Ishikawa (cell line): ENCODE data around the gene TUBB3.
A peak's percentile ranks its signal among the peaks of the same experiment; 100 is the strongest.

ENCODE experiments used
- CEBPB ChIP-seq: IDR thresholded peaks from 2 replicates; pipeline ENCODE4 v1.6.1; 2012
- CREB1 ChIP-seq: IDR thresholded peaks from 2 replicates; pipeline ENCODE4 v1.6.1; 2012; ENCODE audit warnings: low read depth
- EGR1 ChIP-seq: IDR thresholded peaks from 2 replicates; pipeline ENCODE4 v1.6.1; 2012
- EP300 ChIP-seq: IDR thresholded peaks from 2 replicates; pipeline ENCODE4 v1.6.1; 2012; ENCODE audit warnings: borderline replicate concordance
- FOXM1 ChIP-seq: IDR thresholded peaks from 2 replicates; pipeline ENCODE4 v1.6.1; 2012; ENCODE audit warnings: low read depth, borderline replicate concordance
- NFIC ChIP-seq: IDR thresholded peaks from 2 replicates; pipeline ENCODE4 v1.6.1; 2012
- RAD21 ChIP-seq: IDR thresholded peaks from 2 replicates; pipeline ENCODE4 v1.6.1; 2012; ENCODE audit warnings: low read depth
- TAF1 ChIP-seq: IDR thresholded peaks from 2 replicates; pipeline ENCODE4 v1.6.1; 2012; ENCODE audit warnings: low read depth, mild to moderate bottlenecking
- TCF12 ChIP-seq: IDR thresholded peaks from 2 replicates; pipeline ENCODE4 v1.6.1; 2012; ENCODE audit warnings: low read depth
- TEAD4 ChIP-seq: IDR thresholded peaks from 2 replicates; pipeline ENCODE4 v1.6.1; 2012
- YY1 ChIP-seq: IDR thresholded peaks from 2 replicates; pipeline ENCODE4 v1.6.1; 2012; ENCODE audit warnings: low read depth
- ZBTB7A ChIP-seq: IDR thresholded peaks from 2 replicates; pipeline ENCODE4 v1.6.1; 2012; ENCODE audit warnings: low read depth
- TF ChIP-seq, protein P1 (sequence below): IDR thresholded peaks from 2 replicates; pipeline ENCODE4 v1.6.1; 2012
- TF ChIP-seq, protein P2 (sequence below): IDR thresholded peaks from 2 replicates; pipeline ENCODE4 v1.6.1; 2012; ENCODE audit warnings: low read depth, mild to moderate bottlenecking
- TF ChIP-seq, protein P3 (sequence below): IDR thresholded peaks from 2 replicates; pipeline ENCODE4 v1.6.1; 2012

The TUBB3 gene

DNA sequence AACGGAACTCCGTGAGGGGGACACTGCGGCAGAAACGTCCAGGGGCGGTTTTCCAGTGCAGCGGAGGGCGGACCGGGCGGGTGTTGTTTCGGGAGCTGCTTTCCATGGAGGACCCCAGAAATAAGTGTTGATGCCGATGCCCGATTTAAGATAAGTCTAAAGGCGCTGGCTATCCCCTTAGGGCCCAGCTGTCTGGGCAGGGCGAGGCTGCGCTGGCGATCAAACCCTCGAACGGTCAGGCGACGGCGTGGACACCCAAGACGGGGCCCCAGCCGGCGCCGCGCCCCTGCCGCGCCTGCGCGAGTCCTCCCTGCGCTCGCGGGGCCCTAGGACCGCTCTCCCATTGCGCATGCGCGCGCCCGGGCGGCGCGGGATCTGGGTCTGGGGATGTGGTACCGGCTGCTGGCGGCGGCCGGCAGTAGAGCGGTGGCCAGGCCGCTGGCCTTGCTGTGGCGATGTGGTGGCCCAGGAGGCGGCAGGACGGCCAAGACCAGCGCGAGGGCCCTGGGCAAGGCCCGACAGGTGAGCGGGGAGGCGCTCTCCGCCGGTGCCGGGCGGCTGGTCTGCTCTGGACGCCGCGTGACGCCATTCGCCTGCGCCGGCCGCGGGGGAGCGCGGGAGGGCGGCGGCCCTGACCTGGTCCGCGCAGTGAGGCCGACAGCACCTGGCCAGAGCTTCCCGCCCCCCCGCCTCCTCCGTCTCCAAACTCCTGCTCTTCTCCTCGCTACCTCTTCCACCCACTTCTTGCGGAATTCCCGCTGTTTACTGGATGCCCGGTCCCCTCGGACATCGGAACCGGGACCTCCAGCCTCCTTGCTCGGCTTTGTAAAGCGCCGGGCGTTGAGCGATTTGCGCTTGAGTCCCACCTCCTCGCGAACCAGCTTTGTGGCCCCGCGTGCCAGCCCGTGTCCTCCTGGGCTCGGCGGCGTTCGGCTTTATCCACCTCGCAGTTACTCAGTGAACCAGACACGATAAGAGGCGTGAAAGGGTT lies 49.4 kb downstream of the TUBB3 start:
- TF ChIP-seq NFIC (no peak), RAD21 (no peak), ZBTB7A (no peak), YY1 (peak; percentile 77), EGR1 (peak; percentile 35; the same call in 1 of the 2 replicates), TAF1 (no peak; the same call in none of the 2 replicates), TCF12 (no peak; the same call in 1 of the 2 replicates), FOXM1 (no peak), EP300 (no peak), CEBPB (no peak), CREB1 (peak; percentile 90), TEAD4 (0 out of 2 replicates have a peak, but pooled peaks have one; percentile 3)
- TF ChIP-seq, protein P1, sequence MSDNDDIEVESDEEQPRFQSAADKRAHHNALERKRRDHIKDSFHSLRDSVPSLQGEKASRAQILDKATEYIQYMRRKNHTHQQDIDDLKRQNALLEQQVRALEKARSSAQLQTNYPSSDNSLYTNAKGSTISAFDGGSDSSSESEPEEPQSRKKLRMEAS, result peak; percentile 83
- TF ChIP-seq, protein P2, sequence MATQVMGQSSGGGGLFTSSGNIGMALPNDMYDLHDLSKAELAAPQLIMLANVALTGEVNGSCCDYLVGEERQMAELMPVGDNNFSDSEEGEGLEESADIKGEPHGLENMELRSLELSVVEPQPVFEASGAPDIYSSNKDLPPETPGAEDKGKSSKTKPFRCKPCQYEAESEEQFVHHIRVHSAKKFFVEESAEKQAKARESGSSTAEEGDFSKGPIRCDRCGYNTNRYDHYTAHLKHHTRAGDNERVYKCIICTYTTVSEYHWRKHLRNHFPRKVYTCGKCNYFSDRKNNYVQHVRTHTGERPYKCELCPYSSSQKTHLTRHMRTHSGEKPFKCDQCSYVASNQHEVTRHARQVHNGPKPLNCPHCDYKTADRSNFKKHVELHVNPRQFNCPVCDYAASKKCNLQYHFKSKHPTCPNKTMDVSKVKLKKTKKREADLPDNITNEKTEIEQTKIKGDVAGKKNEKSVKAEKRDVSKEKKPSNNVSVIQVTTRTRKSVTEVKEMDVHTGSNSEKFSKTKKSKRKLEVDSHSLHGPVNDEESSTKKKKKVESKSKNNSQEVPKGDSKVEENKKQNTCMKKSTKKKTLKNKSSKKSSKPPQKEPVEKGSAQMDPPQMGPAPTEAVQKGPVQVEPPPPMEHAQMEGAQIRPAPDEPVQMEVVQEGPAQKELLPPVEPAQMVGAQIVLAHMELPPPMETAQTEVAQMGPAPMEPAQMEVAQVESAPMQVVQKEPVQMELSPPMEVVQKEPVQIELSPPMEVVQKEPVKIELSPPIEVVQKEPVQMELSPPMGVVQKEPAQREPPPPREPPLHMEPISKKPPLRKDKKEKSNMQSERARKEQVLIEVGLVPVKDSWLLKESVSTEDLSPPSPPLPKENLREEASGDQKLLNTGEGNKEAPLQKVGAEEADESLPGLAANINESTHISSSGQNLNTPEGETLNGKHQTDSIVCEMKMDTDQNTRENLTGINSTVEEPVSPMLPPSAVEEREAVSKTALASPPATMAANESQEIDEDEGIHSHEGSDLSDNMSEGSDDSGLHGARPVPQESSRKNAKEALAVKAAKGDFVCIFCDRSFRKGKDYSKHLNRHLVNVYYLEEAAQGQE, result no peak
- TF ChIP-seq, protein P3, sequence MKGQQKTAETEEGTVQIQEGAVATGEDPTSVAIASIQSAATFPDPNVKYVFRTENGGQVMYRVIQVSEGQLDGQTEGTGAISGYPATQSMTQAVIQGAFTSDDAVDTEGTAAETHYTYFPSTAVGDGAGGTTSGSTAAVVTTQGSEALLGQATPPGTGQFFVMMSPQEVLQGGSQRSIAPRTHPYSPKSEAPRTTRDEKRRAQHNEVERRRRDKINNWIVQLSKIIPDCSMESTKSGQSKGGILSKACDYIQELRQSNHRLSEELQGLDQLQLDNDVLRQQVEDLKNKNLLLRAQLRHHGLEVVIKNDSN, result peak; percentile 4; the same call in 1 of the 2 replicates

DNA sequence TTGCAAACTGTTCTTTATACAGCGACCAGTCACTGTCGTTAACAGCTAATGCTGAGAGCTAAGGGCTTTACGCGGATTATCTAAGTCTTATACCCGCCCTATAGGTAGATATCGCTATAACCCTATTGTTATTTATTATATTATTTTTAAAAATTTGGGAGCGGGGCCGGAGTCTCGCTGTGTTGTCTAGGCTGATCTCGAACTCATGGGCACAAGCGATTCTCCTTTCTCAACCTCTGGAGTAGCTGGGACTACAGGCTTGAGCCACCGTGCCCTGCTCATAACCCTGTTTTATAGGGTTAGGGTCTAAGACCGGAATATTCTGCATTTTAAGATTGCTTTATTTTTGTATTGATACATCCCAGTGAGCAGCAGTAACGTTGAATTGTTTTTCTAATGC lies 50.1 kb downstream of the TUBB3 start:
- TF ChIP-seq EGR1 (no peak), RAD21 (no peak), NFIC (no peak), YY1 (no peak), EP300 (no peak), FOXM1 (no peak), CEBPB (no peak), TAF1 (no peak), CREB1 (no peak), TEAD4 (no peak), TCF12 (no peak), ZBTB7A (no peak)
- TF ChIP-seq, protein P2, result no peak
- TF ChIP-seq, protein P1, result no peak; the same call in 1 of the 2 replicates
- TF ChIP-seq, protein P3, result no peak

DNA sequence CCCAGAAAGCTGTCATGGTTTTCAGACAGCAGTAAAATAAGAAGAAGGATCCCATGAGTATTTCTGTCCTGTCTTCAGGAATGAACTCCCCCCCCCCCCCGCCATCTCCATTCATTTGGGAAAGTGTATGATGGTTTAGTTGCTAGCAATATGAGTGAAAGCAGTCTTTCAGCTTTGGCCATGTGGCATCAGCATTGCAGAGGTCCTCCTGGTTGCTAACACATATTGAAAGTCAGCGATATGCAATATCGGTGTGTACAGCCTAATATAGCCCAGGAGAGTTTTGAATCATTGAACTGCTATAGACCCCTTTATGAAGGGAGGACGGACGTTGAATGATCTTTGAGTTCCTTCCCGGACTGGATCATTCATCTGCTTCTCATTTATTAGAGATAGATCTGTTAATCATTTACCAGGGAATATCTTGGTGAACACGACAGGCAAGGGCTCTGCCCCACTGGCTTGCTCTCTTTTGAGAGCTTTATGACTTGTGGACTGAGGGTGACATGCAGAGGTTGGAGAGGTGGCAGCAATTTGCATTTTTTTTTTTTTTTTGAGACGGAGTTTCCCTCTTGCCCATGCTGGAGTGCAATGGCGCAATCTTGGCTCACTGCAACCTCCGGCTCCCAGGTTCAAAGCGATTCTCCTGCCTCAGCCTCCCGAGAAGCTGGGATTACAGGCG lies 50.7 kb downstream of the TUBB3 start:
- TF ChIP-seq RAD21, result no peak
- no peak for TF ChIP-seq EP300
- TF ChIP-seq NFIC, result no peak
- no peak for TF ChIP-seq TAF1
- no peak for TF ChIP-seq TCF12
- TF ChIP-seq, protein P1, result no peak
- TF ChIP-seq, protein P3, result no peak
- TF ChIP-seq ZBTB7A, result no peak
- TF ChIP-seq, protein P2, result no peak
- no peak for TF ChIP-seq TEAD4
- no peak for TF ChIP-seq FOXM1
- no peak for TF ChIP-seq EGR1
- no peak for TF ChIP-seq CREB1
